Cerebellar cortex (tissue), 1 donor: ENCODE results near the gene SULT2B1.
A peak's percentile ranks its signal among the peaks of the same experiment; 100 is the strongest.

ENCODE experiments used
- DNase-seq: peaks from one replicate; pipeline ENCODE4 v3.0.0-alpha.2; 2015; ENCODE audit warnings: low spot score

SULT2B1 gene

DNA sequence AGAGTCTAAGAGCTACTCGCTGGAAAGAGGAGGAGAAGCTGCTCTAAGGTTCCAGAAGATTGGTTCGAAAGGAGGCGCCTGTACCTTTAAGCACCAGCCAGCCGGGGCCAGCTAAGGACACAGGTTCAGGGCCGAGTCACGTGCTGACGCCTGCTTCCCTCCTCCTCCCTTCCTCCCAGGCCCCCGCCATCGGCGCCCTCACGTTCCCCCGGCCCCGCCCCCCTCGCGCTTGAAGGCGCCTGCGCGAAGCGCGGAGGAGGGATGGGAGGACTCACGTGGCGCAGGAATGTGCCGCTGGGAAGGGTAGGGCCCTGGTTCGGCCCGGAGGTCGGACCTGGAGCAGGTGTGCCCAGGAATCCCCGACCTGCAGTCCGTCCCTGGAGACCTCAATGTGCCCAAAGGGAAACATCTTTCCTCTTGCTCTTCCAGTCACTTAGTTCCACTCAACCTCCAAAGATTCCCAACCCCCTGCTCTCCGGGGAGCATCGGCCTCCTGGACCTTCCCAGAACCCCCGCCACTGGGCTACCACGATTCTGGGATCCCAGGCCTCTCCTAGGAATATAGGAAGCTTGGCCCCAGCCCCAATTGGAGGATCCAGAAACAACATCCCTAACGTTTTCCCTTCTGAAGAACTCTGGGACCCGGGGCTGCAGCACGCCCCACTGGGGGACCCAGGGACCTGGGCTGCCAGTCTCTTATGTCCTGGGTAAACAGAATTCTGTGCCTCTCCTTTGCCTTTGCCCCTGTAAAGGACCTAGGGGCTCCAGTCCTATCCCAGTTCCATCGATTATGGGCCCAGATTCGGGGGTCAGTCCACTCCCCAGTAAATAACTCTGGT lies 82.7 kb downstream of the SULT2B1 start:
- DNase-seq = peak; percentile 99

- DNase-seq = peak; percentile 79
These were observed 83.4 kb downstream of the SULT2B1 start for GRCh38 chr19:48635263-48635965.

GRCh38 chr19:48635966-48636858 lies 84.2 kb downstream of the SULT2B1 start:
- DNase-seq = no peak

DNA sequence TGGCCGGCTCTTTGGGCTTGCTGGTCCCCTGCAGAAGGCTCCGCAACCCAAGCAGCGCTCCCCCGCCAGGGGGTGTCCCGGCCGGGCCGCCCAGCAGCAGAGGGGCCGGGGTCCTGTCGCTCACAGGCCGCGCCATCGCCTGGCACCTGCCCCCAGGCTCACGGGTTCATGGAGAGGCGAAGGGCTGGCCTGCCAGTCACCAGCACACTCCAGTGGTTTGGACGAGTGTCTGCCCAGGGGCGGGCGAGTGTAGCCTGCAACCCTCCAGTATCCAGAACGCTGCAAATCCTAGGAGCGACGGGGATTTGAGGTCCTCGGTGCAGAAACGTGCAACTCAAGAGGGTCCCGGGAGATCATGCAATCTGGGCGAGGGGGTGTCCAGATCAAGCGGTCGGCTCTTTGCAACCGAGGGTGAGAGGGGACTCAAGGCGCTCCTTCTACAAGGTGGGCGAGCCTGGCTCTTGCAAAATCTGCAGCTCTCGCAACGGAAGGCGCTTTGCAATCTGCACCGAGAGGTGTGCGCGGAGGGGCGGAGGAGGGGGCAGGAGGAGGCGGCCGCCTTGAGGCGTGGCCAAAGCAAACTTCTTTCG lies 85.0 kb downstream of the SULT2B1 start, which contains the start of gene DBP:
DBP (minus strand) TSS at position 521 of the 590 bp plus-strand sequence; CDS start at position 136, 385 bp downstream.
- no peak for DNase-seq

DNA sequence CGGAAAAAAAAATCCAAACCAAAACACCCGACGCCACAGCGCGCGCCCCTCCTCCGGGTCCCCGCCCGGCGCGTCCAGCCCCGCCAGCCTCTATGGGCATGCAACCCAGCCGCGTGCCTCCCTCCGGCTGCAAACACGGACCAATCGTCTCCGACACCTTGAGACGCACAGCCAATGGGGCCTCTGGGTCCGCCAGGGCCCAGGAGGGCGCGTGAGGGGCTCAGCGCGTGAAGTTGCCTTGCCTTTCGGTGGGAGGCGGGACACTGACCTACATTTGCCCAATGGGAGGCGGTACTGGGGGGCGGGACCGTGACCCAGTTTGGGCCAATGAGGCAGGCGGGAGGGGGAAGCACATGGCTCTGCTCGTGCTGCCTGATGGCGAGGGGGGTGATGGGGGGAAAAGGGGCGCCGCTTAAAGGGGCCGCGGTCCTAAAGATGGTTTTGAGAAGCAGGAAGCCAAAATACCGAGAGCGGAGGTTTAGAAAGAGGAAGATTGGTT lies 85.5 kb downstream of the SULT2B1 start:
- DNase-seq = peak; percentile 100

DNA sequence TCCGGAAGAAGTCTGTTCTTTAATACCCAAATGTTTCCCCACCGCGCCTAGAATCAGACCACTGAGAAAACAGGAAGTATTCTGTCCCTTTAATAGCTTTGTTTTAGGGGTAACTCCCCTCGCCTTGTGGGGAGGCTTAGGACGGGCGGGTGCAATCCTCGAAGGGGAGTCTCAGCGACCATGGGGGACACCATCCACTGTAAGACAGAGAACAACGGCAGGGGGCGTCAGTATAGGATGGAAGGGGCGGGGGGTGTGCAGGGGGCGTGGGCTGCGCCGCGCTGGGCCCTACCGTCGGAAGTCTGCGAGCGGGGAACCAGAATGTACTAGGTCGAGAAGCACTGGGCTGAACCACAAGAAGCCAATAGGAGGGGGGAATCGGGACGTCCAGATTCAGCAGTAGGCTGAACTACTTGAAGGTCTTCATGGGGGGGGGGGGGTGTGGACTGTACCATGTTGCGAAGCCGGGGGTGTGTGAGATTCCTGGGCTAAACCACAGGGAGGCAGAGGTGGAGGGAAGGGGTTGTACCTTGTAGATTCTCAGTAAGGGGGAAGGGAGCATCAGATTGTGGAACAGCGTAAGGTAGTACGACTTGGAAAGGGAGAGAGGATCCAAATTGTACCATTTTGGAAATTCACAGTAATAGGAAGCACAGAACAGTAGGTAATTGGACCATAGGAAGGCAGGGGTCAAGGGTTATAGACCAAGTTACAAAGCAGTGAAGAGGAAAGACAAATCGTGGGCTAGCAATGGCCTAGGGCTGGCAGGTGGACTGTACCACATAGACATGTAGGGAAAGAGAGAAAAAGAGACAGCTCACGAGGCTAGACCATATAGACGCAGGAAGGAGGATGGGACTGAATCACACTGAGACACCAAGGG lies 86.2 kb downstream of the SULT2B1 start:
- DNase-seq = peak; percentile 98

DNA sequence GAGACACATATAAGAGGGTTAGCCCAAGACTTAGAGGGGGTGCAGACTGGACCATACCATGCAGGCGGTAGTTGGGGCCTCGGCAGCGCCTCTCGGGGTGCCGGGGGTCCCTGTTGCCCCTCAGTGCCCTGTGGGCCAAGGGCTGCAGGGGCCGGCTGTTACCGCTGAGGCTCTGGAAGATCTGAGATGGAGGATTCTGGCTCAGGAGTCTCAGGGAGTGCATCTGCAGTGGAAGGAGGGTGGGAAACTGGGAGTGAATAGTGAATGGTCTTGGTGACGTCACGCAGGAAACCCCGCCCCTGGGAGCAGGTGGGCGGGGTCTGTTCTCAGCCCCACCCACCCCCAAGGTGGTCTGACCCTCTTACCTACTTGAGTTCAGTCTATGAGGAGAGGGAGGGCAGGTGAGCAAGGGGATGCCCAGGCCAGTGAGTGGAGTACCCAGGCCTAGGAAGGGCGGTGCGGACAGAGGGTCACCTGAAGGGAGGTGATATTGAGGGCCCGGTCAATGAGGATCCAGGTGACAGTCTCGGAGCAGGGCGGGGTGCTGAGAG lies 86.9 kb downstream of the SULT2B1 start:
- DNase-seq = peak; percentile 71

GRCh38 chr19:48639483-48640375 lies 87.8 kb downstream of the SULT2B1 start:
- DNase-seq = no peak

DNA sequence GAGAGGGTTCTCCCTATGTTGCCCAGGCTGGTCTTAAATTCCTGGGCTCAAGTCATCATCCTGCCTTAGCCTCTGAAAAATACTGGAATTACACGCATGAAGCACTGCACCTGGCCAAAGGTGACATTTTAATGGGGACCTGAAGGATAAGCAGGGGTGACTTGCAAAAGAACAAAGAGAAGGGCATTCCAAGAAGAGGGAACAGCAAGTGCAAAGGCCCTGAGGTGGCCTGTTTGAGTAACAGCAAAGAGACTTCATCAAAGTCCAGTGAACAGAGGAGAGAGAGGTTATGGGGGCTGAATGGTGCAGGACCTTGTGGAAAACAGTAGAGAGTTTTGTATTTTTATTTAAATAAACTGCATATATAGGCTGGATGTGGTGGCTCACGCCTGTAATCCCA lies 89.9 kb downstream of the SULT2B1 start:
- DNase-seq = no peak

GRCh38 chr19:48642862-48643261 lies 90.9 kb downstream of the SULT2B1 start:
- no peak for DNase-seq

GRCh38 chr19:48644355-48644754 lies 92.4 kb downstream of the SULT2B1 start:
- DNase-seq = no peak

GRCh38 chr19:48644839-48645619 lies 93.1 kb downstream of the SULT2B1 start:
- peak; percentile 95 for DNase-seq

DNA sequence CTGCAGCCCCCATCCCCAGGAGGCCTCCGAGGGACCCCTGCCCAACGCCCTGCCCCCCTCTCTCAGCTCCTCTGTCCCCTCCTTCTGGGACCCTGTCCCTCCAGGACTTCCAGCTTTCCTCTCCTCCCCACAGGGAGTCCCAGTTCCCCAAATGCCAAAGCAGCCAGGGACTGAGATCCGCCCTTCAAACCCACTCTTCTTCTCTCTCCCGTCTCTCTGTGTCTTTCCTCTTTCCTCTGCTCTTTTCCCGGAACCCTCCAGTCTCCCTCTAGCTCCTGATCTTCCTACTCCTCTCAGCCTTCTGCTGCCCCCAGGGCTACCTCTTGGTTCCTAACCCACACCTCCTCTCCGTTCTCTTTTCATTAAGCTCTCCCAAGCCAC lies 93.6 kb downstream of the SULT2B1 start:
- no peak for DNase-seq

- DNase-seq = peak; percentile 96
These were observed 94.2 kb downstream of the SULT2B1 start, which contains the start of gene CA11 for GRCh38 chr19:48646001-48646721. Gene CA11 (minus strand): TSS chr19:48646187. CDS start chr19:48645632, 555 bp downstream.

DNA sequence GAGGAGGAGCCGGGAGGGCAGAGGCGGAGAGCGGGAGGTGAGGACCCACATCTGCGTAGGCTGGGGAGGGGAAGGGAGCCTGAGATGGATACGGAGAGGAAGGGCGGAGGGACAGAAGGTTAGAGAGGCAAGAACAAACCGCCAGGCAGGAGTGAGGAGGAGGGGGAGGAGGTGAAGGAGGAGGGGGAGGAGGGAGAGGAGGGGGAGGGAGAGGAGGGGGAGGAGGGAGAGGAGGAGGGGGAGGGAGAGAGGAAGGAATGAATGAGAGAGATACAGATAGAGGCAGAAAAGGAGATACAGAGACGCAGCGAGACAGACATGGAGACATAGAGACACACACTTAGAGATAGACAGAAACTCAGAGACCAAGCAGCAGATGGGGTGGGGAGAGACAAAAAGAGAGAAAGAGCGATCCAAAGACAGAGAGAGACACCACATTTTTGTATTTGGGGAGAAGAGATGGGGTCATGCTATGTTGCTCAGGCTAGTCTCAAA lies 94.8 kb downstream of the SULT2B1 start:
- DNase-seq = no peak

- peak; percentile 86 for DNase-seq
These were observed 96.2 kb downstream of the SULT2B1 start for GRCh38 chr19:48648134-48648533.
